Activated T-cell treated with anti-CD3 and anti-CD28 coated beads, Interleukin-2, amount 50 U/mL, for 1 hour (primary cell): ENCODE data around the gene FOLR2.
A peak's percentile ranks its signal among the peaks of the same experiment; 100 is the strongest.

Experiments
- DNase-seq: peaks from one replicate; pipeline ENCODE4 v3.0.0-alpha.2; 2020

Gene FOLR2

DNA sequence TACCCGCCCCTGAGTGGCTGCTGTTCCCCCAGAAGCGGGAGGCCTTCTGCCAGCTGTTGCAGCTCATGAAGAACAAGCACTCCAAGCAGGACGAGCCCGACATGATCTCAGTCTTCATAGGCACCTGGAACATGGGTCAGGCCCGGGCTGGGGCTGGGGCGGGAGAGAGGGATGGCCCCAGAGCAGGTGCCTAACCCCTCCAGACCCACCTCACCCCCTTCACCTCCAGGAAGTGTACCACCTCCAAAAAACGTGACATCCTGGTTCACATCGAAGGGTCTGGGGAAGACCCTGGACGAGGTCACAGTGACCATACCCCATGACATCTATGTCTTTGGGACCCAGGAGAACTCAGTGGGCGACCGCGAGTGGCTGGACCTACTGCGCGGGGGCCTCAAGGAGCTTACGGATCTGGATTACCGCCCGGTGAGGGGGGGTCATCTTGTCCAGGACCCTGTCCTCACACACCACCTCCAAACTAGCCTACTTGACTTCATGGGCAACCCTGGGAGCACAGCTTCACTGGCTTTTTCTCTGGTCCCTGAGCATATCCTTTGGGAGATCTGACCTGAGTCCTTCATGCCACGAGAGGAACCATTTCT, 14.3 kb downstream of the FOLR2 start:
- no peak for DNase-seq

DNA sequence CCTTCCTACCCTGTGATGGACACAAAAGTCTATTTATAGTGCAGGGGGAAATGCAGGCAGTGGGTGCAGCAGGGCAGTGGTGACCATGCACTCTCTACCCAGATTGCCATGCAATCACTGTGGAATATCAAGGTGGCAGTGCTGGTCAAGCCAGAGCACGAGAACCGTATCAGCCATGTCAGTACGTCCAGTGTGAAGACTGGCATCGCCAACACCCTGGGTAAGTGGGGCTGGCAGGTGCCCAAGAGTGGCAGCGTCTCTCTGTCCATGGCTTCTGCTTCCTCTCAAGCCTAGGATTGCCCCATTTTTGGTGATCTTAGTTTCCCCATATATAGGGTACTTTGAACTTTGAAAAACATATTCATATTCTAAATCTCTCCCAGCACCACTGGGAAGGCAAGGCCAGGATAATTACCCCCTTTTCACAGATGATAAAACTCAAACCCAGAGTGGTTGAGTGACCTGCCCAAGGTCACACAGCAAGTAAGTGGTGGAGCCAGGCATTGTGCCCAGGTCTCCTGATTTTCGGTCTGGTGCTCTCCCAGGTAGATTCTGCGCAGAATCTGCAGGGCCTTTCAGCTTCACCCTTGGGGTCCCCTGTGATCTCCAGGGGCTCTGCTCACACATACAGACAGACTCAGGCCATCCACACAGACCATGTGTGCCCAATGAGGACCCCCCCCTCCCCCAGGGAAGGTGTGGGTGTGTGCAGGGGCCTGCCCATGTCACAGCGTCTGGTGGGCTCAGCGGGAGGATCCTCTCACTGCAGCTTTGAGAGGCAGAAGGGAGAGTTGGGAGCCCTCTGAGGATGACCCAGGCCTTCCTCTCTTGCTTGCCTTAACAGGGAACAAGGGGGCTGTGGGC, 15.0 kb downstream of the FOLR2 start:
- DNase-seq = no peak

DNA sequence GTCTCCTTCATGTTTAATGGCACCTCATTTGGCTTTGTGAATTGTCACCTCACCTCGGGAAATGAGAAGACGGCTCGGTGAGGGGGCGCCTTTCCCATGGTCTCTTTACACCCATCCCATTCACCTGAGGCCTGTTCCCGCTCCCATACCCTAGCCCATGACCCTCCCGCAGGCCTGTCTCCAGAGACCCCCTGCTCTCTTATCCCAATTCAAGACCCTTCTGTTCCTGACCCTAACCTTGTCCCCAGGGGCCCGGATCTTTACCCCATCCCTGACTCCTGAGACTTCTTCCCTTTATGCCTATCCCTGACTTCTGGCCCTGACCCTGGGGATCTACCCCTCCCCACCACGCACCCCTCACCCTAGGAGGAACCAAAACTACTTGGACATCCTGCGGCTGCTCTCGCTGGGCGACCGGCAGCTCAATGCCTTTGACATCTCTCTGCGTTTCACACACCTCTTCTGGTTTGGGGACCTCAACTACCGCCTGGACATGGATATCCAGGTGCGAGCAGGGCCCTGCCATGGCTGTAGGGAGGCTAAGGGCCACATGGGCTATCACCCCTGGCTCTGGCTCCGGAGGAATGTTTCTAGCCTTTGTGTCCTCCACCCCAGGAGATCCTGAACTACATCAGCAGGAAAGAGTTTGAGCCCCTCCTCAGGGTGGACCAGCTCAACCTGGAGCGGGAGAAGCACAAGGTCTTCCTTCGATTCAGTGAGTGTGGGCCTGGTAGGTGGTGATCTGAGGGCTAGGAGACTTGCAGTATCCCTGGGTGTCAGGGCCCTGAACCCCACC, 15.9 kb downstream of the FOLR2 start:
- DNase-seq = no peak

DNA sequence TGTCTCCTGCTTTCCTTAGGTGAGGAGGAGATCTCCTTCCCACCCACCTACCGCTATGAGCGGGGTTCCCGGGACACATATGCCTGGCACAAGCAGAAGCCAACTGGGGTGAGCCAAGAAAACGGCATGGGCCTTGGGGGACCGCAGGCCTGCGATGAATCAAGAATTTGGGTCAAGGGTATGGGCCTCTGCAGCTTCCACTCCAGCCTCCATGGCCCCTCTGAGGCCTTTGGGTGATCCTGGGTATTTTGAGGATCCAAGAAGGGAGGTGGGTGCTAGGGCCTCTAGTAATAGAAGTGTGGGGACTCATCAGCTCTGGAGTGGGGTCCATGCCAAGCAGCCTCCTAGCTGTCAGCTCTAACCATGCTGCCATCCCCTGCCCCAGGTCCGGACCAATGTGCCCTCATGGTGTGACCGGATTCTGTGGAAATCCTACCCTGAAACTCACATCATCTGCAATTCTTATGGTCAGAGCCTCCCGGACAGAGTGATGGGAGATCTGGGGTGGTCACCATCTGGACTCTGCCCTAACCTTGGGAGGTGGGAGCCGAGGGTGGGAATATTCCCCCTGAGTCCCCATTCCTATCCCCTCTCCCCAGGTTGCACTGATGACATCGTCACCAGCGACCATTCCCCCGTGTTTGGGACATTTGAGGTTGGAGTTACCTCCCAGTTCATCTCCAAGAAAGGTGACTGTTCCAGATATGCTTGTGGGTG, 16.6 kb downstream of the FOLR2 start:
- DNase-seq = no peak

DNA sequence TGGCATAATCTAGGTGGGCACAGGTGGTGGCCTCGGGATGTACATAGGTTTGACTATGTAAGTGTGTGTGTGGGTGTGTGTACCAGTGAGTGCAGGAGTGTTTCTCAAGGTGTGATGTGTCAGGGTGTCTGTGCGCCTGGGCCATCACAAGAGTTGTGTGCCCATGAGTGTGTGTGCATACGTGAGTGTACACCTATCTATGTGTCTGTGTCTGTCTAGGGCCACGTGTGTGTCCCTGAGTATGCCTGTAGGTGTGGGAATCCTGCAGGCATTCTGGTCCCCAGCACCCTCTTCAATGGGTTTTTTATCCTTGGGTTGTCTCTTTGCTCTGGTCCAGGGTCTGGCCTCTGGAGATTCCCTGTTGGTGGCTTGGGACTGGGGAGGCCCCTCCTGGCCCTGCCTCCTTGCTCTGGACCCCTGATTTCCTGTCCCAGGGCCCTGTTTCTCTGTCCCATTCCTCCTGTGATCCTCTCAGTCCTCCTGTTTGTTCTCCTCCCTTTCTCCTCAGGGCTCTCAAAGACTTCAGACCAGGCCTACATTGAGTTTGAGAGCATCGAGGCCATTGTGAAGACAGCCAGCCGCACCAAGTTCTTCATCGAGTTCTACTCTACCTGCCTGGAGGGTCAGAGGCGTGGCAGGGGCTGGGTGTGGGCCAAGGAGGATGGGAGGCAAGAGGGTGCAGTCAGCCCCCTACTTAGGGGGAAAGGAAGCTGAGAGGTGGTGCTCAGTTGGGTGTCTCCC, 17.3 kb downstream of the FOLR2 start:
- no peak for DNase-seq

DNA sequence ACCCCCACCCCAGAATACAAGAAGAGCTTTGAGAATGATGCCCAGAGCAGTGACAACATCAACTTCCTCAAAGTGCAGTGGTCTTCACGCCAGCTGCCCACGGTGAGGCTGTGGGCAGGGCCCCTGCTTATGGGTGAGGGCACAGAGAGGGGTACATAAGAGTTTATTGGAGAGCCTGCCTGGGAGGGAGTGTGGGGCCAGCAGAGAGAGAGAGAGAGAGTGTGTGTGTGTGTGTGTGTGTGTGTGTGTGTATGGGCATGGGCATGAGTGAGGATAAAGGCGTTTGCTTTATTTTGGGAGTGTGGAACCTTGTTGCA, 17.9 kb downstream of the FOLR2 start:
- no peak for DNase-seq

DNA sequence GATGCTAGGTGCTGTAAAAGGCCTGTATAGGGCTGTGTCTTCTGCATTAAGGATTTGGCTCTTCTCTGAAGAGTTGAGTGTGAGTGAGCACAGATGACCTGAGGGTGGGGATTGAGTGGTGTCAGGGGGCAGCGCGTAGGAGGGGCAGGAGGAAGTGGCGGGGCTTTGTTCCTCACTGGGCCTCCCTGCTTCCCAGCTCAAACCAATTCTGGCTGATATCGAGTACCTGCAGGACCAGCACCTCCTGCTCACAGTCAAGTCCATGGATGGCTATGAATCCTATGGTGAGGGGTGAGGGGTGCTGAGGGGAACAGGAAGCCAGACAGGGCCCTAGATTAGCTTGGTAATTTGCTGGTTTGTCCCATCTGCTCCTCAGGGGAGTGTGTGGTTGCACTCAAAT, 18.3 kb downstream of the FOLR2 start:
- no peak for DNase-seq

DNA sequence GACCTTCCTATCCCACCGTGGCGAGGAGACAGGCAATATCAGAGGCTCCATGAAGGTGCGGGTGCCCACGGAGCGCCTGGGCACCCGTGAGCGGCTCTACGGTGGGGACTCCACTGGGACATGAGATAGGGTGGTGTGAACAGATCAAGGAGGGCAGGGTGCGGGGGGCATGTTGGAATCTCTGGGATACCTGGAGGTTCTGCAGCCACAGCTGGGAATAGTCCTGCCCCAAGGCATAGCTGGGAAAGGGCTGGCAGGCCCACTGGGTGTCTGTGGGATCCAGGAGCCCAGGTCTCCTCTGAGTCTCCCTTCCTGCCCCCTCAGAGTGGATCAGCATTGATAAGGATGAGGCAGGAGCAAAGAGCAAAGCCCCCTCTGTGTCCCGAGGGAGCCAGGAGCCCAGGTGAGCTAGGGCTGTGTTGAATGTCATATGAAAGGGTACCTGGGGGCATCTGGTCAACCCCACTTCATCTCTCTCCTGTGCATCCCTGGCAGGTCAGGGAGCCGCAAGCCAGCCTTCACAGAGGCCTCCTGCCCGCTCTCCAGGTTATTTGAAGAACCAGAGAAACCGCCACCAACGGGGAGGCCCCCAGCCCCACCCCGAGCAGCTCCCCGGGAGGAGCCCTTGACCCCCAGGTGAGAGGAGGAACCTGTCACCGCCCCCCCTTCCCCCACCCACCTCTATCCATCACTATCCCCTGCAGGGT, 18.9 kb downstream of the FOLR2 start:
- no peak for DNase-seq

DNA sequence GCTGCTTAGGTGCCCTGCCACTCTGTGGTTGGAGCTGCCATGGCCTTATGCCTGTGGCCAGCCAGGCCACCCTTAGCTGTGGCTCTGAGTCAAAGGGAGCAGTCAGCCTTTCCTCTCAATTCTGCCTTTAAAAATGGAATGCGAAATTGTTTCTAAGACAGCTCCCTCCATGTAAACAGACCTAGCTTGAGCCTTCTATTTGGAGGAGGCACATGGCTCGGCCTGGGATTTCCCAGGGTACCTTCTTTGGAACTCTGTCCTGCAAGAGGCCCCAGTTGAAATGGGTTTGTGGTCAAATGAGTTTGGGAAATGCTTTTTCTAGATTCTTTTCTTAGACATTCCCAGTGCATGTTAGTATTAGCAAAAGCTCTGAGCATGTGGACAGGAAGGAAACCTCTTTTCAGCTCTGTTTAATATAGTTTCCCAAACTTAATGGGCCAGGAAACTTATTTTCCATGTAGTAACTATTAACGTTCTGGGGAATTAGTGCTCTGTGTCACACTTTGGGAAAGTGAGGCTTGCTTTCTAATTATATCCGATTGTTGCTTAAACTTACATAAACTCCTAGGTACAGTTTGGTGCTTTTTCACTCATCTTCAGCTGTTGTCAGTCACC, 19.6 kb downstream of the FOLR2 start:
- no peak for DNase-seq

DNA sequence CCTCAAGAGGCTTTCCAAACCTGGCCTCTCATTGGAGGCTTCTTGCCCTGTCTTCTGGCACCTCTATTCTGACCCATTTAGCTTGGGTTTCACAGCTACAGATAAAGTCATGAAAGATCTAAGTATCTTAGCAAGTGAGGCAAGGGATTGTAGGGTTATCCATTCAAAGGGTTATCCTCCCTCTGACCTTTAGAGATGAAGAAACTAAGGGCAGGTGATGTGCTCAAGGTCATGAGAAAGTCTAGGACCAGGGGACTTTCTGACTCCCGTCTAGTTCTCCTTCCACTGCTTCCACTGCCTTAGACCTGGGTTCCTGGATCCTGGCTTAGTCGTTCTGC, 20.1 kb downstream of the FOLR2 start:
- DNase-seq = no peak

DNA sequence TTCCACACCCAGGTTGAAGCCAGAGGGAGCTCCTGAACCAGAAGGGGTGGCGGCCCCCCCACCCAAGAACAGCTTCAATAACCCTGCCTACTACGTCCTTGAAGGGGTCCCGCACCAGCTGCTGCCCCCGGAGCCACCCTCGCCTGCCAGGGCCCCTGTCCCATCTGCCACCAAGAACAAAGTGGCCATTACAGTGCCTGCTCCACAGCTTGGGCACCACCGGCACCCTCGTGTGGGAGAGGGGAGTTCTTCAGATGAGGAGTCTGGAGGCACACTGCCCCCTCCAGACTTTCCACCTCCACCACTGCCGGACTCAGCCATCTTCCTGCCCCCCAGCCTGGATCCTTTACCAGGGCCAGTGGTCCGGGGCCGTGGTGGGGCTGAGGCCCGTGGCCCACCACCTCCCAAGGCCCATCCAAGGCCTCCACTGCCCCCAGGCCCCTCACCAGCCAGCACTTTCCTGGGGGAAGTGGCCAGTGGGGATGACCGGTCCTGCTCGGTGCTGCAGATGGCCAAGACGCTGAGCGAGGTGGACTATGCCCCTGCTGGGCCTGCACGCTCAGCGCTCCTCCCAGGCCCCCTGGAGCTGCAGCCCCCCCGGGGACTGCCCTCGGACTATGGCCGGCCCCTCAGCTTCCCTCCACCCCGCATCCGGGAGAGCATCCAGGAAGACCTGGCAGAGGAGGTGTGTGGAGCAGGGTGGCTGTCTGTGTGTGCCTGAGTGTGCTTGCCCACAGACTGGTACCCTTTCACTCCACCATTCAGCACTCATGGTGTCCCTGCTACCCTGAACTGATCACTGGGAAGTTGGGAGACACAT, 20.7 kb downstream of the FOLR2 start:
- no peak for DNase-seq

DNA sequence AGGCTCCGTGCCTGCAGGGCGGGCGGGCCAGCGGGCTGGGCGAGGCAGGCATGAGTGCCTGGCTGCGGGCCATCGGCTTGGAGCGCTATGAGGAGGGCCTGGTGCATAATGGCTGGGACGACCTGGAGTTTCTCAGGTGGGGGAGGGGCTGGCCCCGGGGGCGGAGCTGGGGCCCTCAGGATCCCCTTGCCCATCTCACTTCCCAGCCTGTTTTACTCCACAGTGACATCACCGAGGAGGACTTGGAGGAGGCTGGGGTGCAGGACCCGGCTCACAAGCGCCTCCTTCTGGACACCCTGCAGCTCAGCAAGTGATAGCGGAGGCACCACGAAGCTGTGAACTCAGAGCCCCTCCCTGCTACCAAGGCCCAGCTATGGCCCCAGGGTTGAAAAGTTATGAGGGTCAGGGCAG, 21.5 kb downstream of the FOLR2 start:
- DNase-seq = peak; percentile 56

DNA sequence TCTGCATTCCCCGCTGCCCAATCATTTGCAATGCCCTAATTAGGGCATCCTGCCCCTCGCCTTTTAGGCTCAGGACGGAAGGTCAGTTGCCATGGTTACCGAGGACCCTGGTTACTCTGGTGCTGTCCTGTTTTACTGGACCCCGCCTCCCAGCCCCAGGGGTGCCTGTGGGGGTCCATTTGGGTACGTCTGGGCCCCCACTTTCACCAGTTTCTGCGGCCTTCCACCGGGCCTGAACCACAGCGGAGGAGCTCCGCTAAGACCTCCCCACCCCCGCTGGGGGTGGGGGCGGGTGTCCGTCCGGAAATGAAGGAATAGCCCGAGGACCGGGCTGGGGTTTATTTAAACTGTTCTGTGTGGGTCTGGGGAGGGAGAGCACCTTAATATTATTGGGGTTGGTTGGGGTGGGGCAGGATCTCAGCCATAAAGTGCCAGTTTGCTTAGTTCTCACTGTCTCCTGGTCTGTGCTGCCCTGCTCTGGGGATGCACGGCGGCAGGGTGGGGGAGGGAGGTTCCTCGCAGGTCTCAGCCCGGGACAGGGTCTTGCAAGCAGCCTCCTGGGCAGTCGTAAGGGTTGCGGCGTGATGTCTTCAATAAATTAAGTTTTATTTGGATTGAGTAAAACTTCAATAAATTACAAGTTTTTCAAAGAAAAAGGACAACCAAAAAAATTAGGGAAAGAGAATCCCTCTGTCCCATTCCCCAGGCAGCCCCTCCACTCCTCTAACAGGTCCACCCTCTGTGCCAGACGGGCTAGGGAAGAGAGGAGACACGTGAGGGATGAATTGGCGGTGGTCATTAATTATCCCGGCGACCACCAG, 22.1 kb downstream of the FOLR2 start:
- DNase-seq = no peak

DNA sequence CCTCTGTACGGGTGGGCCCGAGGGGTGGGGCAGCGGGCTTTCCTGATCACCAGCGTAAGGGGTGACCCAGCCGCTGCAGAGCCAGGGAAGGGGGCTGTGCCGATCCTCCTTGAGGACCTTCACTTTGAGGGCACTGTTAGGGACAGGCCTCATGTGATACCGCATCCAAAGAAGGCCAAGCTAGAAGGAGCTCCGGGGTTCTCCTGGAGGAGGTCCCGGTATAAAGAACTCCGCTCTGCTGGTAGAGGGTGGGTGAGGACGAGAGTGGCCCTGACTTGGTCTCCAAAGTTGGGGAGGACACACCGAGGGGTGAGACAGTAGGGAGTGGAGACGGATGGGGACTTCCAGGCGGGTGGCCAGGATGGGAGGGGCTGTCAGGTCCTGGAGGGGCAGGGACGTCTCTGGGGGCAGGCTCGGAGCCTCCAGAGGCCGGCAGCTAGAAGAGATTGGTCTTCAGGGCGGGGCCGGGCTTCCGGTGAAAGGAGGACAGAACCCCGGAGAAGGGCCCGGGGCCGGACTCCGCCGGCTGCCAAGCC, 22.8 kb downstream of the FOLR2 start:
- no peak for DNase-seq

DNA sequence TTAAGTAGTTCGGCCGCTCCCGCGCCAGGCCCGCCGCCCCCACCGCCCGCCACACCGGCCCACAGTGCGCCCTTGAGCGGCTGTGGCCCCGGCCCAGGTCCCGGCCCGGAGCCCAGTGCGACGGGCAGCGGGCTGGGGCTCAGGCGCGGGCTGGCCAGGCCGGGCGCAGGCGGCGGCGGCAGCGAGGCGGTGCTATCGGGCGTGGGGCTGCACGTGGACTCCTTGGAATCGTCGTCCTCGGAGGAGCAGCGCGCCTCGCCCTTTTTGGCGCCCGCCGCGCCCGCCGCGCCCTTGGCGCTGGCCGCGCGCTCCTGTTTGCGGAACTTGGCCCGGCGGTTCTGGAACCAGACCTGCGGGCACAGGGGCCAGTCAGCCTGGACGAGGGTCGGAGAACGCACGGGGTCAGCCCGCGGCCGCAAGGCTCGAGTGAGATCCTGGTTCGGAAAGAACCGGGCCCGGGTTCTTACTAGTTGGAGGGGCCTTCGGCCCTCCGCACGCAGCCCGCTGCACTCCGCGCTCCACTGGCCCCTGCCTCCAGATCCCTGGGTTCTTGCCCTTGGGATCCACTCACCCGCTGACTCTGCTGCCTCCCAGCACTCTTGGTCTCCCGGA, 23.4 kb downstream of the FOLR2 start:
- no peak for DNase-seq

DNA sequence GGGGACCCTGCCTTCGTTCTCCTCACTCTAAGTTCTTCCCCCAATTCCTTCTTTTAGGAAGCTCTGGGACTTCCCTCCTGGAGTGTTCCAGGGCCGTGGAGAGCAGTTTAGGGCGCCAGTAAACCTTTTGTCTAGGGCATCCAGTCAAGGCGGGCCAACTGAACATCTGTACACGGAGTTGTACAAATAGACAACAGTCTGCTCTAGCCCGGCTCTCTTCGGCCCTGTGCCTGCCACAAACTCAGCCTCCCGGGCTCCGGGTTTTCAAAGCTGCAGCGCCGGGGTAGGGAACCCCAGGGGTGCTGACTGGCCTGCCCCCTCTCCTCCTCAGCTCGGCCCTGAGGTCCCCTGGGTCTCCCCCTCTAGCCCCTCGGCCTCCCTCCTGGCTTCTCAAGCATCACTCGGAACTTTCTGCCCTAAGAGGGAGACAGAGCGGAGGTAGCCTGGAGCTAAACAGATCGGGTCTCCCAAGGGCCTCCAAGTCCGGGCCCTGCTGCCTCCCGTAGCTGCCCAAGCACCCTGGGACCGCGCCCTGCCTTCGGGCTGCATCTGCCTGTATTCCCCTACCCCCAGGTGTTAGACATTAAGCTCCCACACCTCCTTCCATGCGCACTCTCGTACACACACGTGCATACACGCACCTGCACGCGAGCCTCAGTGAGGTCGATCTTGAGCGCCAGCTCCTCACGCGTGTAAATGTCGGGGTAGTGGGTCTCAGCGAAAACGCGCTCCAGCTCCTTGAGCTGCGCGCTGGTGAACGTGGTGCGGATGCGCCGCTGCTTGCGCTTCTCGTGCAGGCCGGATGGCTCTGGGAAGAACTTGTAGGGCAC, 24.1 kb downstream of the FOLR2 start:
- DNase-seq = no peak

DNA sequence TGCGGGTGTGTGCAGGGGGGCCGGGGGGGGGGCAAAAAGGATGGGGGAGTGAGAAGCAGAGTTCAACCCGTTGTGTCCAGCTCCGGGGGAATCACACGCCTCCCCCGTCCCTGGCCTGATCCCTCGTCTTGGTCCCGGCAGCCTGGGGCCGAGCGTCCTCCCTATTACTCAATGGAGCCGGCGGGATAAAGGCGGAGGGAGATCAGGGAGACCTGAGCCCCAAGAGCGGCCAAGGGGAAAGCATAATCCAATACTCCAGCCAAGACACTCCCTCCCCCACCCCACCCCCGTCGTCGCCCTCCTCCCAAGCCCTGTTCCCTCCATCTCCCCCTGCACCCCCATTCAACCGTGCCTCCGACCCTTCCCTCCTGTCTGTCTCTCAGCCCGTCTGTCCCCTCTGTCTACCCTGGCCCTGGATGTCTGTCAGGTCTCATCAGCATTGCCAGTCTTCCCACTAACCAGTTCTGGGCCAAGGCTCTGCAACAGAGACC, 24.7 kb downstream of the FOLR2 start:
- DNase-seq = no peak

DNA sequence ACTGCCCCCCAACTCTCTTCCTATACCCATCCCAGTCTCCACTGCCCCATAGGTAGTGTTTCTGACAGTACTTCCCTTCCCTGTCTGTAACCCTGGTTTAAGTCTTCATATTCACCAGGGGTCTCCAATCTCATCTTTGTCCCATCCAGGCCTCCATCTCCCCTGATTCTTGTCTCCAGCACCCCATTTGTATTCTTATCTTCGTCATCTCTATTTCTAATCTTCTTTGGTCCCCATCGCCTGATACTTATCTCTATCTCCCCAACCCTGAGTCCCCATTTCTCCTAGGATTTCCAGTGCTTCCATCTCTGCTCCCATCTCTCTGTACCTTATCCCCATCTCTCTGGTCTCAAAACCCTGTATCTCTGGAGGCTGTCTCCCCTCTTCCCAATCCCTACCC, 25.5 kb downstream of the FOLR2 start:
- no peak for DNase-seq
